HCT116 (cell line): ENCODE data around the gene DNASE2B. TPM values are rescaled to one million over a fixed set of nuclear protein-coding genes. Genes with fewer than 3 reads are reported as not detected.

Source experiments
- ATAC-seq: fragments of 200-7000 bp; cut with Tn5 transposase; 2 replicates; pipeline ENCODE4 v1.9.1; 2020; ENCODE audit warnings: mild to moderate bottlenecking, moderate library complexity
- BruUV-seq: library from RNA; stranded (reverse); fragments of 400-500 nt; replicated peaks from 2 replicates; lab custom pipeline; 2021; lab: Mats Ljungman, UMichigan
- CTCF ChIA-PET: fragments of 300-600 bp; sonication (Branson Sonifier 250); formaldehyde crosslinking; loops from one replicate; lab custom pipeline; 2021; ENCODE audit warnings: antibody characterized with exemption; lab: Charles Lee
- POLR2A ChIA-PET: fragments of 300-600, 350-600 bp; sonication (Branson Sonifier 250); formaldehyde crosslinking; loops from one replicate; lab custom pipeline; 2021; ENCODE audit warnings: antibody characterized with exemption; lab: Charles Lee
- RAD21 ChIA-PET, 2 experiments: fragments of 300-600 bp; sonication (Branson Sonifier 250); formaldehyde crosslinking; loops; one replicate each; lab custom pipeline; 2023; ENCODE audit warnings: low total read pairs in 2 of 2; ENCODE audit not compliant: uncharacterized antibody in 2 of 2, unreplicated experiment in 2 of 2, low non-redundant PET in 1 of 2; lab: Charles Lee
- DNase-seq: peaks from one replicate; pipeline ENCODE4 v3.0.0-alpha.2; 2010; ENCODE audit warnings: low read depth, low spot score
- H2AFZ ChIP-seq: fragments of 200-600 bp; shearing (Covaris generic), sonication (generic); 2 replicates; pipeline ENCODE4 v1.6.1; 2017; ENCODE audit warnings: low read depth, mixed run types, mixed read lengths, antibody characterized with exemption, low read length; ENCODE audit not compliant: poor library complexity, severe bottlenecking
- H3K27ac ChIP-seq: 2 replicates; pipeline ENCODE4 v1.5.1; 2012; ENCODE audit warnings: low read depth, low read length
- H3K27me3 ChIP-seq: fragments of 200-600 bp; sonication (generic); 2 replicates; pipeline ENCODE4 v1.6.1; 2016; ENCODE audit warnings: mixed run types, low read length, mixed read lengths; ENCODE audit not compliant: insufficient read depth
- H3K36me3 ChIP-seq, 2 experiments: fragments of 200-500 bp in 1 of 2; fragments of 200-600 bp in 1 of 2; sonication (Bioruptor generic) in 1 of 2; sonication (generic) in 1 of 2; 2 replicates each; pipeline versions ENCODE4 v1.5.1 to v1.6.1; 2014 to 2016; ENCODE audit warnings: low read length in 2 of 2, inconsistent platforms in 1 of 2, mixed read lengths in 1 of 2, mixed run types in 1 of 2; ENCODE audit not compliant: insufficient read depth in 2 of 2, control insufficient read depth in 1 of 2
- H3K4me1 ChIP-seq, 2 experiments: fragments of 200-600 bp in 1 of 2; sonication (generic) in 1 of 2; 2 replicates each; pipeline versions ENCODE4 v1.5.1 to v1.6.1; 2012 to 2017; ENCODE audit warnings: low read length in 2 of 2, inconsistent platforms in 1 of 2, mild to moderate bottlenecking in 1 of 2, mixed read lengths in 1 of 2, mixed run types in 1 of 2, moderate library complexity in 1 of 2; ENCODE audit not compliant: insufficient read depth in 2 of 2, control insufficient read depth in 1 of 2
- H3K4me2 ChIP-seq: fragments of 200-600 bp; sonication (generic); 2 replicates; pipeline ENCODE4 v1.6.1; 2017; ENCODE audit warnings: mixed run types, low read length, mixed read lengths
- H3K4me3 ChIP-seq, 2 experiments: fragments of 200-600 bp in 1 of 2; sonication (generic) in 1 of 2; replicated peaks in 1 of 2; 2 replicates each; pipeline ENCODE4 v1.5.1; 2011 to 2016; ENCODE audit warnings: low read length in 2 of 2, control low read depth in 1 of 2, low read depth in 1 of 2, mild to moderate bottlenecking in 1 of 2, mixed read lengths in 1 of 2, mixed run types in 1 of 2
- H3K79me2 ChIP-seq: fragments of 200-600 bp; sonication (generic); 2 replicates; pipeline ENCODE4 v1.6.1; 2017; ENCODE audit warnings: mild to moderate bottlenecking, mixed run types, low read length, moderate library complexity, mixed read lengths; ENCODE audit not compliant: insufficient read depth
- H3K9ac ChIP-seq: fragments of 200-600 bp; sonication (generic); 2 replicates; pipeline ENCODE4 v1.6.1; 2016; ENCODE audit warnings: low read length, mixed read lengths
- H3K9me2 ChIP-seq: fragments of 200-600 bp; sonication (generic), shearing (Covaris generic); 2 replicates; pipeline ENCODE4 v1.6.1; 2017; ENCODE audit warnings: mixed run types, mild to moderate bottlenecking, moderate library complexity; ENCODE audit not compliant: insufficient read depth
- H3K9me3 ChIP-seq, 2 experiments: fragments of 200-500 bp in 1 of 2; fragments of 200-600 bp in 1 of 2; sonication (Bioruptor generic) in 1 of 2; sonication (generic) in 1 of 2; 2 replicates each; pipeline ENCODE4 v1.6.1; 2014 to 2017; ENCODE audit warnings: low read length in 2 of 2, mixed read lengths in 2 of 2, inconsistent platforms in 1 of 2, low read depth in 1 of 2, mild to moderate bottlenecking in 1 of 2, mixed run types in 1 of 2, moderate library complexity in 1 of 2; ENCODE audit not compliant: control insufficient read depth in 1 of 2, insufficient read depth in 1 of 2
- H4K20me1 ChIP-seq: fragments of 200-600 bp; sonication (generic), shearing (Covaris generic); 2 replicates; pipeline ENCODE4 v1.6.1; 2017; ENCODE audit warnings: mixed run types, mild to moderate bottlenecking, moderate library complexity; ENCODE audit not compliant: insufficient read depth
- CBX3 ChIP-seq: IDR thresholded peaks from 2 replicates; pipeline ENCODE4 v1.6.1; 2012; ENCODE audit warnings: low read depth
- CEBPB ChIP-seq: IDR thresholded peaks from 2 replicates; pipeline ENCODE4 v1.6.1; 2012; ENCODE audit warnings: low read depth
- CTCF ChIP-seq, 3 experiments: fragments of 200-600 bp in 1 of 3; sonication (generic) in 1 of 3; IDR thresholded peaks in 2 of 3; conservative IDR thresholded peaks in 1 of 3; 2 replicates each; pipeline ENCODE4 v1.5.1; 2012 to 2017; ENCODE audit warnings: low read depth in 2 of 3, low read length in 2 of 3, antibody characterized with exemption in 1 of 3, borderline replicate concordance in 1 of 3, control low read depth in 1 of 3, mild to moderate bottlenecking in 1 of 3, mixed read lengths in 1 of 3, mixed run types in 1 of 3, moderate library complexity in 1 of 3; ENCODE audit not compliant: insufficient read depth in 1 of 3
- EZH2 ChIP-seq: fragments of 200-600 bp; sonication (generic); IDR thresholded peaks from 2 replicates; pipeline ENCODE4 v1.6.1; 2017; ENCODE audit warnings: antibody characterized with exemption, mixed run types
- EZH2phosphoT487 ChIP-seq: fragments of 200-600 bp; IDR thresholded peaks from 2 replicates; pipeline ENCODE4 v1.6.1; 2018; ENCODE audit warnings: antibody characterized with exemption, borderline replicate concordance
- FOSL1 ChIP-seq: IDR thresholded peaks from 2 replicates; pipeline ENCODE4 v1.6.1; 2012; ENCODE audit warnings: low read depth
- POLR2A ChIP-seq: IDR thresholded peaks from 2 replicates; pipeline ENCODE4 v1.7.0; 2011; ENCODE audit warnings: borderline replicate concordance; ENCODE audit not compliant: insufficient read depth, insufficient read length; ENCODE audit errors: extremely low read depth
- POLR2AphosphoS5 ChIP-seq: IDR thresholded peaks from 2 replicates; pipeline ENCODE4 v1.6.1; 2011; ENCODE audit warnings: mild to moderate bottlenecking, low read depth, low read length, moderate library complexity
- REST ChIP-seq: IDR thresholded peaks from 2 replicates; pipeline ENCODE4 v1.6.1; 2012; ENCODE audit warnings: low read depth
- SIN3A ChIP-seq: IDR thresholded peaks from 2 replicates; pipeline ENCODE4 v1.6.1; 2012; ENCODE audit warnings: low read depth
- SRF ChIP-seq: IDR thresholded peaks from 2 replicates; pipeline ENCODE4 v1.6.1; 2012; ENCODE audit warnings: low read depth
- ZBTB33 ChIP-seq: IDR thresholded peaks from 2 replicates; pipeline ENCODE4 v1.6.1; 2011; ENCODE audit warnings: mild to moderate bottlenecking, low read length, moderate library complexity; ENCODE audit not compliant: insufficient replicate concordance; ENCODE audit errors: extremely low read depth
- ZFX ChIP-seq: fragments of 450-650 bp; IDR thresholded peaks from 2 replicates; pipeline ENCODE4 v1.6.1; 2017
- intact Hi-C: fragments of 100-400 bp; cut with micrococcal nuclease; formaldehyde crosslinking; loops from 2 replicates; pipeline ENCODE4 v1.10.0; 2022
- total RNA-seq: library from RNA; stranded (reverse); gene quantifications from one replicate; pipeline ENCODE4 v1.2.1, GENCODE V29; 2021; ENCODE audit not compliant: unreplicated experiment

DNASE2B gene
- total RNA-seq, 1 experiment from 2014 or later, result 0.42 TPM

- TF ChIP-seq REST (no peak), FOSL1 (peak; percentile 100), CEBPB (peak; percentile 94), POLR2A (peak; percentile 8)
- TF ChIP-seq, all 23 proteins: peak for 15
These were observed 32.8 kb upstream of the DNASE2B start (continued) for GRCh38 chr1:84365225-84366221.

- RAD21 ChIA-PET, result no interaction called here
These were observed 31.5 kb upstream of the DNASE2B start for GRCh38 chr1:84366786-84367185.

More at GRCh38 chr1:84366786-84367185, 31.5 kb upstream of the DNASE2B start:
- H4K20me1 ChIP-seq, result no peaks in the 10 kb centered on the region
- intact Hi-C loops, result loop anchor here (5.0 kb wide), 1 partner anchor 119 kb away; no protein-coding TSS in a partner anchor
- DNase-seq (no peak), ATAC-seq (no peak)
- H3K36me3 ChIP-seq, result 0 out of 4 replicates have a peak, but pooled peaks cover 0 to 4% of the 10 kb centered on the region in 2 experiments
- H2AFZ ChIP-seq, result no peak overlapping the region
- no peak for TF ChIP-seq CBX3
- no peak for TF ChIP-seq POLR2AphosphoS5
- no peak for TF ChIP-seq POLR2A
- no peak for TF ChIP-seq EZH2
- TF ChIP-seq SIN3A, result no peak
- no peak for TF ChIP-seq CTCF (IDR thresholded peaks at IDR 0.05 in 2 of 3, conservative IDR thresholded peaks at IDR 0.05 in 1 of 3; ENCODE audit: borderline replicate concordance in 1 of 3, insufficient read depth in 1 of 3, low read depth in 2 of 3, low read length in 2 of 3)
- TF ChIP-seq FOSL1, result no peak
- no peak for TF ChIP-seq SRF
- TF ChIP-seq ZBTB33, result no peak
- no peak for TF ChIP-seq ZFX
- TF ChIP-seq EZH2phosphoT487, result no peak
- ChIA-PET POLR2A (interaction anchor here (0.7 to 3.0 kb wide), 5 partner anchors 9 to 222 kb away, joined by 3 to 9 read pairs (median 4); partner anchors contain the start of gene PRKACB), CTCF (no interaction called here)
- H3K27ac ChIP-seq, result peak overlapping the region; percentile 99
- no peaks in the 10 kb centered on the region for H3K27me3 ChIP-seq
- H3K79me2 ChIP-seq, result no peaks in the 10 kb centered on the region
- H3K4me2 ChIP-seq, result peak overlapping the region; percentile 56
- H3K9me2 ChIP-seq, result no peaks in the 10 kb centered on the region
- H3K9ac ChIP-seq, result peak overlapping the region; percentile 54; the same call in 1 of the 2 replicates
- no peak overlapping the region for H3K4me3 ChIP-seq
- peaks cover 34 to 55% of the 10 kb centered on the region in 2 experiments for H3K4me1 ChIP-seq
- no TSS peak for BruUV-seq
- no peaks in the 10 kb centered on the region for H3K9me3 ChIP-seq
